Stomach (tissue), 9 donors: Measurements from ENCODE around the gene OCIAD2. TPM values are rescaled to one million over a fixed set of nuclear protein-coding genes. Genes with fewer than 3 reads are reported as not detected.

Source experiments
- DNase-seq, 2 donors: peaks; one replicate each; pipeline versions ENCODE4 v3.0.0 to v3.0.0-alpha.2; 2013 to 2019
- H3K27ac ChIP-seq, 5 donors: fragments of 200-600 bp in 4 of 5; sonication (generic) in 4 of 5; one replicate each; pipeline ENCODE4 v1.5.1; 2013 to 2019; ENCODE audit warnings: mild to moderate bottlenecking in 1 of 5, moderate library complexity in 1 of 5
- H3K27me3 ChIP-seq, 3 donors: fragments of 200-600 bp; sonication (generic); one replicate each; pipeline ENCODE4 v1.5.1; 2017 to 2019; ENCODE audit warnings: mixed run types in 1 of 3
- H3K36me3 ChIP-seq, 4 donors: fragments of 200-600 bp; sonication (generic); 1 replicate in 3 of 4; 2 replicates in 1 of 4; pipeline ENCODE4 v1.5.1; 2016 to 2019
- H3K4me1 ChIP-seq, 4 donors: fragments of 200-600 bp; sonication (generic); one replicate each; pipeline ENCODE4 v1.5.1; 2016 to 2019
- H3K4me3 ChIP-seq, 4 donors: fragments of 200-600 bp; sonication (generic) in 3 of 4; one replicate each; pipeline ENCODE4 v1.5.1; 2016 to 2019; ENCODE audit warnings: mild to moderate bottlenecking in 1 of 4
- H3K9me3 ChIP-seq, 4 donors: fragments of 200-600 bp; sonication (generic); one replicate each; pipeline ENCODE4 v1.5.1; 2016 to 2019
- CTCF ChIP-seq, 7 experiments: fragments of 450-650 bp in 4 of 7; fragments of 200-600 bp in 3 of 7; sonication (generic) in 3 of 7; IDR thresholded peaks; one replicate each; pipeline ENCODE4 v1.5.1; 2016 to 2019; ENCODE audit warnings: antibody characterized with exemption in 7 of 7, control low read depth in 2 of 7, mild to moderate bottlenecking in 1 of 7
- EP300 ChIP-seq: sonication (generic); formaldehyde crosslinking; IDR thresholded peaks from one replicate; pipeline ENCODE4 v1.6.1; 2017; ENCODE audit warnings: antibody characterized with exemption
- POLR2A ChIP-seq, 4 donors: fragments of 450-650 bp; IDR thresholded peaks; one replicate each; pipeline ENCODE4 v1.6.1; 2016; ENCODE audit warnings: antibody characterized with exemption in 4 of 4, control low read depth in 2 of 4, mild to moderate bottlenecking in 1 of 4, moderate library complexity in 1 of 4
- POLR2AphosphoS5 ChIP-seq, 3 donors: sonication (generic); formaldehyde crosslinking; IDR thresholded peaks; one replicate each; pipeline ENCODE4 v1.6.1; 2016; ENCODE audit warnings: antibody characterized with exemption in 3 of 3
- WGBS, 5 donors: extraction: QIAGEN DNeasy Blood & Tissue Kit in 3 of 5; methylation state at CpG; one replicate each; pipeline versions ENCODE4 v1.1.5 to v1.1.7; 2013 to 2018; 5-methylcytosine and 5-hydroxymethylcytosine counted together
- intact Hi-C: fragments of 100-400 bp; cut with DNase I; formaldehyde crosslinking; loops from one replicate; pipeline ENCODE4 v1.15.1; 2023; ENCODE audit warnings: low total_unique reads
- polyA plus RNA-seq, 3 donors: library from polyadenylated mRNA; stranded (reverse); fragments of 200-250 nt; gene quantifications; one replicate each; pipeline ENCODE4 v1.2.3, GENCODE V29; 2013
- total RNA-seq, 5 donors: library from RNA; depleted of rRNA; stranded (reverse); fragments of >200 nt; gene quantifications; one replicate each; pipeline versions ENCODE4 v1.1.0 to v1.2.3, GENCODE V29; 2014 to 2016
- donor health status: healthy with polysubstance abuse.
- donor health status: Bipolar disorder and iron deficiency.
- donor health status: healthy.

The OCIAD2 gene
- total and polyA plus RNA-seq, 8 donors: 1.7 to 371 (median 49.7) TPM

- Histone ChIP-seq H3K27me3 (no peaks in the 10 kb centered on the region), H3K9me3 (no peaks in the 10 kb centered on the region), H3K36me3 (no peaks in the 10 kb centered on the region), H3K4me1 (peaks cover 0 to 13% (median 2%) of the 10 kb centered on the region in 4 donors), H3K27ac (peak overlapping the region in 4 of 5 donors; percentile 48 to 75 (median 64)), H3K4me3 (no peak overlapping the region)
- 41 to 64% (median 53%) methylated on average over 6 of the region's 6 CpGs for WGBS, 5 donors
- TF ChIP-seq EP300 (no peak), CTCF (IDR thresholded peaks at IDR 0.05) (peak in 1 of 7 experiments; percentile 17)
- peak; percentile 20 to 36 for DNase-seq
- intact Hi-C loops: no loop called here
Observed at GRCh38 chr4:48944756-48945241, 38.2 kb upstream of the OCIAD2 start.

- intact Hi-C loops: no loop called here
- Histone ChIP-seq H3K9me3 (no peaks in the 10 kb centered on the region), H3K4me1 (peaks cover 0 to 13% (median 2%) of the 10 kb centered on the region in 4 donors), H3K27me3 (no peaks in the 10 kb centered on the region), H3K4me3 (no peak overlapping the region), H3K27ac (peak overlapping the region in 4 of 5 donors; percentile 48 to 75 (median 64)), H3K36me3 (no peaks in the 10 kb centered on the region)
- DNase-seq: peak; percentile 21 to 59
- whole genome bisulfite sequencing, 5 donors: 41 to 59% (median 53%) methylated on average over 6 to 8 of the region's 8 CpGs
- TF ChIP-seq POLR2A (IDR thresholded peaks at IDR 0.05) (no peak), POLR2AphosphoS5 (IDR thresholded peaks at IDR 0.05) (peak in 1 of 3 donors; percentile 52)
Observed at GRCh38 chr4:48944252-48944651, 37.7 kb upstream of the OCIAD2 start.

GRCh38 chr4:48943387-48943786, 36.8 kb upstream of the OCIAD2 start:
- Histone ChIP-seq H3K36me3 (no peaks in the 10 kb centered on the region), H3K9me3 (peaks cover 0 to 3% (median 3%) of the 10 kb centered on the region in 4 donors), H3K4me1 (peaks cover 0 to 13% (median 2%) of the 10 kb centered on the region in 4 donors), H3K27me3 (no peaks in the 10 kb centered on the region), H3K27ac (no peak overlapping the region), H3K4me3 (no peak overlapping the region)
- TF ChIP-seq CTCF (IDR thresholded peaks at IDR 0.05) (peak in 2 of 7 experiments; percentile 16 to 38), EP300 (no peak)
- intact Hi-C loops: no loop called here
- 40 to 71% (median 58%) methylated on average over 1 of the region's 1 CpG for WGBS, 5 donors
- DNase-seq: peak in 1 of 2 donors; percentile 47

GRCh38 chr4:48939785-48940184, 33.2 kb upstream of the OCIAD2 start:
- TF ChIP-seq POLR2A (IDR thresholded peaks at IDR 0.05) (no peak), CTCF (IDR thresholded peaks at IDR 0.05) (no peak), EP300 (no peak), POLR2AphosphoS5 (IDR thresholded peaks at IDR 0.05) (peak in 1 of 3 donors; percentile 52)
- Histone ChIP-seq H3K9me3 (peaks cover 0 to 6% (median 5%) of the 10 kb centered on the region in 4 donors), H3K27me3 (no peaks in the 10 kb centered on the region), H3K4me1 (peaks cover 0 to 4% (median 0%) of the 10 kb centered on the region in 4 donors), H3K36me3 (no peaks in the 10 kb centered on the region), H3K27ac (no peak overlapping the region), H3K4me3 (no peak overlapping the region)
- DNase-seq: peak in 1 of 2 donors; percentile 10
- intact Hi-C loops: no loop called here

- no peak for TF ChIP-seq POLR2A (IDR thresholded peaks at IDR 0.05)
- TF ChIP-seq POLR2AphosphoS5 (IDR thresholded peaks at IDR 0.05): no peak
- no peak for TF ChIP-seq CTCF (IDR thresholded peaks at IDR 0.05)
- no peak for TF ChIP-seq EP300
- intact Hi-C loops: no loop called here
- H3K4me1 ChIP-seq: no peaks in the 10 kb centered on the region
- no peak overlapping the region for H3K4me3 ChIP-seq
- H3K27me3 ChIP-seq: no peaks in the 10 kb centered on the region
- H3K27ac ChIP-seq: no peak overlapping the region
- WGBS, 5 donors: 78 to 86% (median 82%) methylated on average over 3 of the region's 3 CpGs
- DNase-seq: no peak
- no peaks in the 10 kb centered on the region for H3K36me3 ChIP-seq
- peaks cover 0 to 6% (median 5%) of the 10 kb centered on the region in 4 donors for H3K9me3 ChIP-seq
Observed at GRCh38 chr4:48938831-48939230, 32.3 kb upstream of the OCIAD2 start.
